DND-41 (cell line): ENCODE results near the gene SNTB2.
A peak's percentile ranks its signal among the peaks of the same experiment; 100 is the strongest.

ENCODE experiments used
- ATAC-seq: fragments of 200-7000 bp; cut with Tn5 transposase; 3 replicates; pipeline ENCODE4 v1.9.1; 2021; ENCODE audit warnings: low read depth; ENCODE audit not compliant: insufficient read depth
- DNase-seq: peaks from one replicate; pipeline ENCODE4 v3.0.0-alpha.2; 2020
- H2AFZ ChIP-seq: 2 replicates; pipeline ENCODE4 v1.6.0; 2012; ENCODE audit warnings: low read depth, low read length
- H3K27ac ChIP-seq: 2 replicates; pipeline ENCODE4 v1.5.1; 2012; ENCODE audit warnings: low read length, inconsistent platforms
- H3K27me3 ChIP-seq: fragments of 200-600 bp; sonication (generic); 2 replicates; pipeline ENCODE4 v1.6.0; 2012; ENCODE audit warnings: low read length, mild to moderate bottlenecking, inconsistent platforms; ENCODE audit not compliant: insufficient read depth, poor library complexity
- H3K36me3 ChIP-seq: 2 replicates; pipeline ENCODE4 v1.5.1; 2012; ENCODE audit warnings: low read length, inconsistent platforms; ENCODE audit not compliant: insufficient read depth
- H3K4me1 ChIP-seq: 2 replicates; pipeline ENCODE4 v1.5.1; 2012; ENCODE audit warnings: mild to moderate bottlenecking, low read length; ENCODE audit not compliant: insufficient read depth
- H3K4me2 ChIP-seq: 2 replicates; pipeline ENCODE4 v1.6.0; 2012; ENCODE audit warnings: mild to moderate bottlenecking, moderate library complexity, low read length, inconsistent platforms; ENCODE audit not compliant: insufficient read depth
- H3K4me3 ChIP-seq, 2 experiments: fragments of 200-600 bp in 1 of 2; shearing (Covaris generic) in 1 of 2; 2 replicates each; pipeline ENCODE4 v1.5.1; 2012 to 2016; ENCODE audit warnings: inconsistent platforms in 2 of 2, low read length in 2 of 2, mild to moderate bottlenecking in 2 of 2, low read depth in 1 of 2, moderate library complexity in 1 of 2
- H3K79me2 ChIP-seq: 2 replicates; pipeline ENCODE4 v1.6.0; 2012; ENCODE audit warnings: low read length, inconsistent platforms; ENCODE audit not compliant: insufficient read depth
- H3K9ac ChIP-seq: 2 replicates; pipeline ENCODE4 v1.6.0; 2012; ENCODE audit warnings: low read depth, mild to moderate bottlenecking, inconsistent platforms, low read length, moderate library complexity
- H3K9me3 ChIP-seq: 2 replicates; pipeline ENCODE4 v1.5.1; 2012; ENCODE audit warnings: low read length, moderate library complexity, mild to moderate bottlenecking, inconsistent platforms; ENCODE audit not compliant: insufficient read depth, severe bottlenecking
- H4K20me1 ChIP-seq: 2 replicates; pipeline ENCODE4 v1.6.0; 2012; ENCODE audit warnings: low read length; ENCODE audit not compliant: insufficient read depth
- CTCF ChIP-seq: IDR thresholded peaks from 2 replicates; pipeline ENCODE4 v1.5.1; 2012; ENCODE audit warnings: borderline replicate concordance, low read length, moderate library complexity, mild to moderate bottlenecking; ENCODE audit not compliant: poor library complexity, severe bottlenecking; ENCODE audit errors: extremely low read depth
- EZH2 ChIP-seq: IDR thresholded peaks from 3 replicates; pipeline ENCODE4 v1.6.1; 2012; ENCODE audit warnings: borderline replicate concordance, low read depth, mild to moderate bottlenecking, moderate library complexity, low read length, inconsistent platforms; ENCODE audit not compliant: severe bottlenecking

Gene SNTB2

GRCh38 chr16:69328854-69329316 lies 141.9 kb downstream of the SNTB2 start:
- DNase-seq (peak; percentile 34), ATAC-seq (no peak)
- H3K9ac ChIP-seq: peak overlapping the region; percentile 96
- peaks cover 77% of the 10 kb centered on the region for H3K79me2 ChIP-seq
- H3K36me3 ChIP-seq: peaks cover 70% of the 10 kb centered on the region
- peak overlapping the region; percentile 93 for H3K27ac ChIP-seq
- no peak overlapping the region for H2AFZ ChIP-seq
- H3K27me3 ChIP-seq: no peaks in the 10 kb centered on the region
- H4K20me1 ChIP-seq: peaks cover 55% of the 10 kb centered on the region
- no peaks in the 10 kb centered on the region for H3K9me3 ChIP-seq
- H3K4me2 ChIP-seq: peak overlapping the region; percentile 94
- peak overlapping the region; percentile 65 to 89; a peak in 3 of 4 replicates for H3K4me3 ChIP-seq
- TF ChIP-seq CTCF (no peak), EZH2 (no peak)
- H3K4me1 ChIP-seq: peaks cover 60% of the 10 kb centered on the region

GRCh38 chr16:69329369-69330285 lies 142.7 kb downstream of the SNTB2 start:
- peak overlapping the region; percentile 65 to 89; a peak in 3 of 4 replicates for H3K4me3 ChIP-seq
- H2AFZ ChIP-seq: peak overlapping the region; percentile 87
- H3K9ac ChIP-seq: peak overlapping the region; percentile 96
- peak overlapping the region; percentile 93 for H3K27ac ChIP-seq
- peaks cover 70% of the 10 kb centered on the region for H3K36me3 ChIP-seq
- H4K20me1 ChIP-seq: peaks cover 49% of the 10 kb centered on the region
- no peaks in the 10 kb centered on the region for H3K27me3 ChIP-seq
- no peaks in the 10 kb centered on the region for H3K9me3 ChIP-seq
- peak; percentile 1 for TF ChIP-seq CTCF
- TF ChIP-seq EZH2: no peak
- ATAC-seq (peak; percentile 38), DNase-seq (no peak)
- peak overlapping the region; percentile 94 for H3K4me2 ChIP-seq
- peaks cover 60% of the 10 kb centered on the region for H3K4me1 ChIP-seq
- H3K79me2 ChIP-seq: peaks cover 70% of the 10 kb centered on the region

DNA sequence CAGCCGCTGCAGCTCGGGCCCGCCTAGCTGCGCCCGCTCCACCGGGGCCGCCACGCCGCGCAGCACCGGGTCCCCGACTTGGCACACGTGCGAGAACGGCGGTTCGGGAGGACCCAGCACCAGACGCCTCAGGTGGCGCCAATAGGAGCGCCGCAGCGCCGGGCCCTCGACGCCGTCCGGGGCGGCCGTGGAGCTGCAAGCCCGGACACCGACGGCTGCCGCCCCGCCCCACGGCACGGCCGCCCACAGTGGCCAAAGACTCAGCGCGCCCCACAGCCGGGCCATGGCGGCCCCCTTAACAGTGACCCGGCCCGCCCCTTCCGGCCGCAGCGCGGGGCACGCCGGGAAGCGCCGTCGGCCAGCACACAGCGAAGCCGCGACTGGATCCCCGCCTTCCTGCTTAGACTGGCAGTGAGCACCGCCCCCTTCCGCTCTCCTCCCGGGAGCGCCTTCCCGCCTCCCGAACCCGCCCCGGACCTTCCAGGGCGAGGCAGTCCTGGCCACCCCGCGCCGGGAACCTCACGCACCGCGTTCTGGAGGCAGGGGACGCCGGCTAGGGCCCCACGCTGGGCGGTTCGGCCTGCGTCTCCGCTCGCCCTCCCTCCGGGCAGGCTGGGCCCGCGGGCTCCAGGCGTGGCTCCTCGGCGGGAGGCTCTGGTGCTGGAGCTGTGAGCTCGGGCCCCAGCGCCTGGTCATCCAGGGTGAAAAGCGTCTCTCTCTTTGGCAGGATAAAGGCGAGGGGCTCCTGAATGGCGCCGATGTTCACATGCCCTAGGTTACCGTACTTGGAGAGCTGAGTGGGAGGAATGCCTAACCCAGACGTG lies 143.5 kb downstream of the SNTB2 start, which contains the start of gene PDF:
Gene PDF, minus strand, starts transcription at position 303 of the 824 bp plus-strand sequence. Its CDS starts 18 bp downstream, at position 285.
- Histone ChIP-seq H3K79me2 (peaks cover 68% of the 10 kb centered on the region), H3K4me3 (peak within 1 kb of the TSS; percentile 65 to 89), H3K9me3 (no peaks in the 10 kb centered on the region), H3K4me2 (peak within 1 kb of the TSS; percentile 94), H3K36me3 (peaks cover 72% of the 10 kb centered on the region), H3K27ac (peak within 1 kb of the TSS; percentile 93), H3K27me3 (no peaks in the 10 kb centered on the region), H3K4me1 (peaks cover 57% of the 10 kb centered on the region), H4K20me1 (peaks cover 43% of the 10 kb centered on the region), H2AFZ (peak within 1 kb of the TSS; percentile 87), H3K9ac (peak within 1 kb of the TSS; percentile 96)
- TF ChIP-seq CTCF (peak; percentile 1), EZH2 (no peak)
- DNase-seq: peak; percentile 92
- peak; percentile 95 for ATAC-seq
